HL-60/S4 treated with retinoic acid at 250 ng/mL for 4 days and 3 days (cell line): Measurements from ENCODE around the gene ZNF100.
"Not testable (repeated sequence)": the region's sequence is repeated elsewhere in the genome, so short reads cannot be mapped to it uniquely, and the experiment has no call there.

ENCODE experiments used
- in situ Hi-C: fragments of 300-500 bp; cut with MboI; formaldehyde crosslinking; loops from 2 replicates; pipeline ENCODE4 v1.7.0; 2022; ENCODE audit warnings: low sequenced_read_pairs

ZNF100 gene

DNA sequence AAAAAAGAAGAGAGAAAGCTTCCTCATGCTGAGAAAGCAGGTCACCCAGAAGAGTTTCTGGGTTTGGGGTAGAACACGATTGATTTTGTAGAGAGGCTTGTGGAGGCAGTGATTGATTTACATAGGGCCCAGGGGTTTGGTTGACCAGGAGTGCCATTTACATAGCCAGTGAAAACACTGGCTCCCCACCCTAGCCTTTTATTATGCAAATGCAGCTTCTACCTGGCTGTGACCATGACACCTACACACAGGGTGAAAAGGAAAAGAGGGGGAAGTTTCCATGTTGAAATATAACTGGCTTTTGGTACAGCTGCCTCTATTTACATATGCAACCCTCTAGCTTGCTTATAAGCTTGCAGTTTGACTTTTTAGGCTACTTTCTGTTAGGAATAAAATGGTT lies 62.0 kb downstream of the ZNF100 start:
- in situ Hi-C loops: no loop called here

DNA sequence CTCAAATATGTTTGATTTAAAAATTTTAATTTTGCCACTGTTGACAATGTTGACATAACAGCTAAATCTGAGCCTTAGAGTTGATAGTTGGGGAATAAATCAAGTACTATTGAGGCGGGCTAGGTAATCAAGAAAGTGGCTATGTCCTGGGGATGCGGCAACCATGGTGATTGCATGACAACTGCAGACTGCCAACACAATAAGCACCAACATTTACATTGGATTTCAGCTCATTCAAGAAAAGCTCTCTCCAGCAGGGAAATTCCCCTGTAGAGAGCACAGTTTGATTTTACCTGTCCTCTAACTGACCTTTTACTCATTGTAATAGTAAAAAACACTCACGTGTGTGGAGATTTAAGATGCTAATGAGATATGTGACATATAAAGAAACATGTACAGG lies 63.1 kb downstream of the ZNF100 start:
- in situ Hi-C loops: no loop called here

DNA sequence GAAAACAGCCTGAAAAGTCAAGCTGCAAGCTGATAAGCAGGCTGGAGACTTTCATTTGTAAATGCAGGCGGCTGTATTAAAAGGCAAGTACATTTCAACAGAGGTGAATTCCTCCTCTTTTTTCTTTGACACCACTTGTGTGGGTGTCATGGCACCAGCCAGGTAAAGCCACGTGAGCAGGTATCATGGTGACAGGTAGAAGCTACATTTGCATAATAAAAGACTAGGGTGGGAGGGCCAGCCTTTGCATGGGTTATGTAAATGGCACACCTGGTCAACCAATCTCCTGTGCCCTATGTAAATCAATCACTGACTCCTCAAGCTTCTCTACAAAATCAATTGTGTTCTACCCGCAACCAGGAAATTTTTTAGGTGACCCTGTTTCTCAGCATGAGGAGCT lies 68.2 kb downstream of the ZNF100 start:
- in situ Hi-C loops: no loop called here

DNA sequence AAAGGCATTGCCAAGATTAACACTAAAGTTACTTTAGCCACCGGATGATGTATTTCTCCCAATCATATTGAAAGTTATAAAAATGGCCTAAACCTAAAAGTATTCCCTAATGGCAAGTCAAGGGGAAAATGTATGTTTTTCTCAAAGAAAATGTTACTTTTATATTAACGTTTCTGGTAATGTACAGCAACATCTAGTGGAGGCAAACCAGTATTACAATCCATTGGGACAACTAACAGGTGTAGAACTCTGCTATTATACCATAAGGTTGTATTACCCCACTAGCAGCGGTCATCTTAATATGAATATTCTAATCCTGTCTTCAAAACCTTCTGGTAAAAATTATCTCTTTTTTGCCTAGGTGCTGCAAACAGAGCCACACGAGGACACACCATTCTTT lies 69.2 kb downstream of the ZNF100 start:
- in situ Hi-C loops: no loop called here

DNA sequence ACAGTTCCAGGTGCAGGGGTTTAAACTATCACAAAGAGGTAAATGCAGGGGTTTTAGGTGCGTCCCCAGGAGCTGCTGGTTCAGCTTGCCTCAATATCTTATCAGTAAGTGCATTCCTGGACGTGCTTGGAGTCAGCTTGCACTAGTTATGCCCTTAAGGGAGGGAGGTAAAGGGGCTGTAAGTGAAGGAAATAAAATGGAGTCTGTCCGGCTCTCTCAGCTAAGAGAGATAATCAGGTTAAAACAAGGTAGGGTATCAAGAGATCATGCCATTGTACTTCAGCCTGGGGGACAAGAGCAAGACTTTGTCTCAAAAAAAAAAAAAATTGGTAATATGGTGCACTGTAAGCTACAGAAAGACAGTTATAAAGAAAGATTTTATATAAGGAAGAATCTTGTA lies 69.7 kb downstream of the ZNF100 start:
- in situ Hi-C loops: no loop called here

DNA sequence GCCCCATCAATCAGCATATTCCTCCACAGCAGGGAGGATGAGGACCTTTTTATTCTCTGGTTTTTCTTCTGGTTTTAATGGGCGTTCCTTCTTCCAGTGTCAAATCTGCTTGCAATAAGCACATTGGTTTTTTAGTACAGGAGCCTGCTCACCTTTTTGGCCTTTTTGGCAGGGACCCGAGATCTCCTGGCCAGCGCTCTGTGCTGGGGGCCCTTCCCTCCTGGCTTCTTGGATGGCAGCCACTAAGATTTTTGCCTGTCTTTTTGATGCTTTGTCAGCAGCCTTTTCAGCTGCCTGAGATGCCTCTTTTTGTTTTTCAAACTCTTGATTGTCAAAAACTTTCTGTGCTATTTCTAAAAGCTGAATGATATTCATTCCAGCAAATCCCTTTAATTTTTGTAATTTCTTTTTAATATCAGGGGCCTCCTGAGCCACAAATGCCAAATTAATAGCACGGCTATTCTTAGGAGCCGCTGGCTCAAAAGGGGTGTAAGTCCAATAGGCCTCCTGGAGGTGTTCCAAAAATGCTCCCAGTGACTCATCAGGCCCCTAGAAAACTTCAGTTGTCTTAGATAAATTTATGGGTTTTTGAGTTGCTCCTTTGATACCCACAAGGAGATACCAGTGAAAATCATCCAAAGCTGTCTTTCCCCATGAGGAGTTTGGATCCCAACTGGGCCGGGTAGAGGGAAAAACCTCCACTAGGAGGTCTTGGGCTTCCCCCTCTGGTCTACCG lies 73.0 kb downstream of the ZNF100 start:
- in situ Hi-C loops: no loop called here

DNA sequence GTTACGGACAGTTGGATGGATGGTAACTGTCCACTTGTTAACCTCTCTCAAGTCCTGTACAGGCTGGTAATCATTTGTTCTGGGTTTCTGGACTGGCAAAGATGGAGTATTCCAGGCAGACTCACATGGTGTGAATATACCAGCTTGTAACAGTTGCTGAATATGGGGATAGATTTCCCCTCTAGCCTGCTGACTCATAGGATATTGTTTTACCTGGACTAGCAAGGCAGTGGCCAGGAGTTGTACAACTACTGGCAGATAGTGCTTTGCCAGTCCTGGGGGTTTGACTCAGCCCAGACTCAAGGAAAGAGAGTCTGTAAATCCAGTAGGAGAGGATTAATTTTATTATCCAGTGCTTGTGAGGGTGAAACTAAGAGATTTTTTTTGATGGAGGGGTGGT lies 74.0 kb downstream of the ZNF100 start:
- in situ Hi-C loops: no loop called here

DNA sequence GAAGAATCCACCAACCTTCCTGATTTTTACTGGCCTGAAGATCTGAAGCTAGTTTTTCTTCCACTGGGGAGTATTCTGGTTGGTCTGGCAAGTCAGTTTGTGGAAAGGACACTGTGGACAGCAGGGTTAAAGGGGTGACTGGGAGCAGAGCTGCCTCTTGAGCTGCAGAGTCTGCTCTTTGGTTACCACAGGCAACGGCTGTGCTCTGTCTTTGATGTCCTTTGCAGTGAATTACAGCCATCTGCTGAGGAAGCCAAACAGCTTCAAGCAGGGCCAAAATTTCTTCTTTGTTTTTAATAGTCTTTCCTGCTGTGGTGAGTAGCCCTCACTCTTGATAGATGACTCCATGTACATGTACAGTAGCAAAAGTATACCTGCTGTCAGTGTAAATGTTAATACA lies 75.7 kb downstream of the ZNF100 start:
- in situ Hi-C loops: no loop called here

DNA sequence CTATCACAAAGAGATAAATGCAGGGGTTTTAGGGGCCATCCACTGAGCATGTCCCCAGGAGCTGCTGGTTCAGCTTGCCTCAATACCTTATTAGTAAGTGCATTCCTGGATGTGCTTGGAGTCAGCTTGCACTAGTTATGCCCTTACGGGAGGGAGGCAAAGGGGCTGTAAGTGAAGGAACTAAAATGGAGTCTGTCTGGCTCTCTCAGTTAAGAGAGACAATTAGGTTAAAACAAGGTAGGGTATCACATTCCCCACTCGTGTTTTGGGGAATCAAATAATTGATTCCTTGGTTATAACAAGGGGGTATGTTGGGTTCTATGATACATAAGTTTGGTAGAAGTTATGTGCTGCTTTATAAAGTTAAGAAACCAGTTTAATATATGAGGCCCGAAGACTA lies 78.9 kb downstream of the ZNF100 start:
- in situ Hi-C loops: no loop called here

DNA sequence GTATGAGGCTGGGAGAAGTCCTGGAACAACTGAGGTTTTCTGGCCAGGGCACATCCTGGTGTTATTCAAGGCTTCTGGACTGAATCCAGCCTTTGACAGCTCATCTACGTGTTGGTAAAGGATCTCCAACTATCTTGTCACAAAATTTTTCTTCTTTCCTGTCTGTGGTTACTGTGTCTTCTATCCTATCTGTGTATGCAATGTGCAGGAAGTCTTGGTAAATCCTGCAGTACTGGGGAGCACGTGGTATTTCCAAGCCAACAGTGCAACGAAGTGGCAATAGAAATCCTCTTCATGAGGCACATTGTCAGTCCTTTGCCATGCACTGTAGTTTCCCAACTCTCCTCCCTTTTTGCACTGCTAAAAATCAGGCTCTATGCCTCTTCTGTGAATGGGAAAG lies 86.7 kb downstream of the ZNF100 start:
- in situ Hi-C loops: no loop called here

DNA sequence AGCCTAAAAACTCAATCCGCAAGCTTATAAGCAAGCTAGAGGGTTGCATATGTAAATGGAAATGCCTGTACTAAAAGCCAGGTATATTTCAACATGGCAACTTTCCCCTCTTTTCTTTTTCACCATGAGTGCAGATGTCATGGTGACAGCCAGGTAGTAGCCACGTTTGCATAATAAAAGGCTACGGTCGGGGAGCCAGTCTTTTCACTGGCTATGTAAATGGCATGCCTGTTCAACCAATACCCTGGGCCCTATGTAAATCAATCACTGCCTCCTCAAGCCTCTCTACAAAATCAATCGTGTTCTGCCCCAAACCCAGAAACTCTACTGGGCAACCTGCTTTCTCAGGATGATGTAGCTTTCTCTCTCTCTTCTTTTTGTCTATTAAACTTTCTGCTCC lies 87.4 kb downstream of the ZNF100 start:
- in situ Hi-C loops: no loop called here

DNA sequence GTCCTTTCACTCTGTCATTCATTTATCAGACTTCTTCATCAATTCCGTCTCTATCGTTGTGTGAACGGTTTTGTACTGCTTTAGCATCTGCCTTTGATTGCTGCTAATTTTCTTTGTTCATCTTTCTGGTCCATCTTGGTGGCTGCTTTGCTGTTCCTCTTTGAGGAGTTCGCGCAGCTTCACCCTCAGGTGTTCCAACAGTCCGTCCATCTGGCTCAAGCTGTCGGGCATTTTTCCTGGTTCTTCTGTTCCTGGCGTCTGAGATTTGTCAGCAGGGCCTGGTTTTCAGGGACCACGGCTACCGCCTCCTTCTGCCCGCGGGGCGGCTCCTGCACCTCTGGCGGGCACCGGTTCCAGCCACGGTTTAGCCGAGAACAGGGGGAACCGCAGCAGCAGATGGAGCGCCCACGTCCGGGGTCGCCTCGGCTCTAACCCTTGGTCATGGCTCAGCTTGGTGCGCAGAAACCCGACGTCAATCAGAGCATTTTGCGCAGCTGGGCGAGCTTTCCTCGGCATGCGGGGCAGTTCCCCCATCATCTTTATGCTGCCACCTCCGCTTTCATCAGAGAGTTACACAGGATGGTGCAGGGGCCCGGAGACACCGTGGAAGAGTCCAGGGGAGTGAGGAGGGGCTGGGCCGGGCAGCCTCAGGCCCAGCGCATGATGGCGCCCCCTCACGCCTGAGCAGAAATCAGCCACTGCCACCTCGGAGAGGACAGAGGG lies 89.5 kb downstream of the ZNF100 start:
- in situ Hi-C loops: no loop called here

DNA sequence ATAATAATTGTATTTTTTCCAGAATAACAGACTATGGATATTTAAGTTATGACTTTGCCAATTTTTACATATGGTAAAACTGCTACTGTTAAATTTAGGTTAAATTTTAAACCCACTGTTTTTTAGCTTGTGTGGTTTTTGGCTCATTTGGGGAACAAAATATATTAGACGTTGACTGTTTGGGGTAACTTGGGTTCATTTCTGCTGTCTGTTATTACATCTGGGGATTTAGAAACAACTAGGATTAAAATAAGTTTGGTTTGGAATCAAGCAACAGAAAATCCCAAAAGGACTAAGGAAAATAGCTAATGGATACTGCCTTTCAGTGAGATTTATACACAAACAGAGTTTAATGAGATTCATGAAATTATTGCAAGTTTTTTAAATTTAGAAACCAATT lies 92.9 kb downstream of the ZNF100 start:
- in situ Hi-C loops: no loop called here

DNA sequence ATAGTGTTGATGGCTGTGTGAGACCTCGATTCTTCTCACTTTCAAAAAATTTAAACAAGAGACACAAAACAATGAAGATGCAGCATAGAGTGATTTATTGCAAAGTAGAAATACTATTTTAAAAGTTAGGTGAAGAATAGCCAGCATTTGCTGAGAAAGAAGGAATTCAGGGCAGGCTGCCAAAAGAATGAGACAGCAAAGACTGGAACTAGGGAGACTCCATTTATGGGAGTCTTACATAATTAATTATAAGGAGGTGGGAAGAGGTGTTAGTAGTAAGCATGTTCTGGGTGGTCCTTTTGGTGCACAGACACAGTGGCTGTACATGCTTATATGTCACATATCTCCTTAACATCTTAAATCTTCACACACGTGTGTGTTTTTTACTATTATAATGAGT lies 93.9 kb downstream of the ZNF100 start:
- in situ Hi-C loops: not testable (repeated sequence)
